Type B pancreatic cell (in vitro differentiated cells): Measurements from ENCODE around the gene DSCAML1. TPM values are rescaled to one million over a fixed set of nuclear protein-coding genes. Genes with fewer than 3 reads are reported as not detected.

Experiments
- DNase-seq: peaks from one replicate; pipeline ENCODE4 v3.0.0; 2021; ENCODE audit warnings: mixed read lengths; ENCODE audit not compliant: unreplicated experiment; ENCODE audit errors: extremely low spot score
- H3K27ac Mint-ChIP-seq: 2 replicates; pipeline ENCODE4 v1.8.0; 2021; ENCODE audit warnings: mild to moderate bottlenecking, mixed read lengths
- H3K27me3 Mint-ChIP-seq: 2 replicates; pipeline ENCODE4 v1.8.0; 2021; ENCODE audit warnings: mixed read lengths
- H3K36me3 Mint-ChIP-seq: 2 replicates; pipeline ENCODE4 v1.8.0; 2021; ENCODE audit warnings: mixed read lengths
- H3K4me1 Mint-ChIP-seq: one replicate; pipeline ENCODE4 v1.8.0; 2021; ENCODE audit warnings: mixed read lengths; ENCODE audit not compliant: unreplicated experiment
- H3K4me3 Mint-ChIP-seq: 2 replicates; pipeline ENCODE4 v1.8.0; 2021; ENCODE audit warnings: mild to moderate bottlenecking, mixed read lengths
- H3K9me3 Mint-ChIP-seq: 2 replicates; pipeline ENCODE4 v1.8.0; 2021; ENCODE audit warnings: mixed read lengths
- total RNA-seq: library from RNA; stranded (reverse); gene quantifications from 2 replicates; pipeline ENCODE4 v1.2.1, GENCODE V29; 2021; ENCODE audit warnings: low replicate concordance
- TF ChIP-seq, protein P1 (sequence below): fragments of 200-600 bp; sonication (generic); conservative IDR thresholded peaks from 2 replicates; pipeline ENCODE4 v1.5.0; 2021; ENCODE audit warnings: antibody characterized with exemption, mild to moderate bottlenecking

Gene DSCAML1
- total RNA-seq, 1 donor from 2014 or later: 5.8 TPM

- TF ChIP-seq, protein P1, sequence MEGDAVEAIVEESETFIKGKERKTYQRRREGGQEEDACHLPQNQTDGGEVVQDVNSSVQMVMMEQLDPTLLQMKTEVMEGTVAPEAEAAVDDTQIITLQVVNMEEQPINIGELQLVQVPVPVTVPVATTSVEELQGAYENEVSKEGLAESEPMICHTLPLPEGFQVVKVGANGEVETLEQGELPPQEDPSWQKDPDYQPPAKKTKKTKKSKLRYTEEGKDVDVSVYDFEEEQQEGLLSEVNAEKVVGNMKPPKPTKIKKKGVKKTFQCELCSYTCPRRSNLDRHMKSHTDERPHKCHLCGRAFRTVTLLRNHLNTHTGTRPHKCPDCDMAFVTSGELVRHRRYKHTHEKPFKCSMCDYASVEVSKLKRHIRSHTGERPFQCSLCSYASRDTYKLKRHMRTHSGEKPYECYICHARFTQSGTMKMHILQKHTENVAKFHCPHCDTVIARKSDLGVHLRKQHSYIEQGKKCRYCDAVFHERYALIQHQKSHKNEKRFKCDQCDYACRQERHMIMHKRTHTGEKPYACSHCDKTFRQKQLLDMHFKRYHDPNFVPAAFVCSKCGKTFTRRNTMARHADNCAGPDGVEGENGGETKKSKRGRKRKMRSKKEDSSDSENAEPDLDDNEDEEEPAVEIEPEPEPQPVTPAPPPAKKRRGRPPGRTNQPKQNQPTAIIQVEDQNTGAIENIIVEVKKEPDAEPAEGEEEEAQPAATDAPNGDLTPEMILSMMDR: no peak
- no peak for DNase-seq
- peaks cover 5% of the 10 kb centered on the region for H3K4me1 Mint-ChIP-seq
- no peaks in the 10 kb centered on the region for H3K9me3 Mint-ChIP-seq
- peak overlapping the region; percentile 82 for H3K4me3 Mint-ChIP-seq
- H3K27me3 Mint-ChIP-seq: peaks cover 82% of the 10 kb centered on the region
- H3K36me3 Mint-ChIP-seq: no peaks in the 10 kb centered on the region
- no peak overlapping the region for H3K27ac Mint-ChIP-seq
Measured at GRCh38 chr11:117796456-117796871, 552 bp downstream of the DSCAML1 start.

- TF ChIP-seq, protein P1: no peak
- H3K4me3 Mint-ChIP-seq: peak overlapping the region; percentile 82
- H3K27me3 Mint-ChIP-seq: peaks cover 88% of the 10 kb centered on the region
- no peak overlapping the region for H3K27ac Mint-ChIP-seq
- H3K4me1 Mint-ChIP-seq: peaks cover 5% of the 10 kb centered on the region
- no peaks in the 10 kb centered on the region for H3K9me3 Mint-ChIP-seq
- H3K36me3 Mint-ChIP-seq: no peaks in the 10 kb centered on the region
- DNase-seq: no peak
Measured at GRCh38 chr11:117795638-117796455, 1.2 kb downstream of the DSCAML1 start.

DNA sequence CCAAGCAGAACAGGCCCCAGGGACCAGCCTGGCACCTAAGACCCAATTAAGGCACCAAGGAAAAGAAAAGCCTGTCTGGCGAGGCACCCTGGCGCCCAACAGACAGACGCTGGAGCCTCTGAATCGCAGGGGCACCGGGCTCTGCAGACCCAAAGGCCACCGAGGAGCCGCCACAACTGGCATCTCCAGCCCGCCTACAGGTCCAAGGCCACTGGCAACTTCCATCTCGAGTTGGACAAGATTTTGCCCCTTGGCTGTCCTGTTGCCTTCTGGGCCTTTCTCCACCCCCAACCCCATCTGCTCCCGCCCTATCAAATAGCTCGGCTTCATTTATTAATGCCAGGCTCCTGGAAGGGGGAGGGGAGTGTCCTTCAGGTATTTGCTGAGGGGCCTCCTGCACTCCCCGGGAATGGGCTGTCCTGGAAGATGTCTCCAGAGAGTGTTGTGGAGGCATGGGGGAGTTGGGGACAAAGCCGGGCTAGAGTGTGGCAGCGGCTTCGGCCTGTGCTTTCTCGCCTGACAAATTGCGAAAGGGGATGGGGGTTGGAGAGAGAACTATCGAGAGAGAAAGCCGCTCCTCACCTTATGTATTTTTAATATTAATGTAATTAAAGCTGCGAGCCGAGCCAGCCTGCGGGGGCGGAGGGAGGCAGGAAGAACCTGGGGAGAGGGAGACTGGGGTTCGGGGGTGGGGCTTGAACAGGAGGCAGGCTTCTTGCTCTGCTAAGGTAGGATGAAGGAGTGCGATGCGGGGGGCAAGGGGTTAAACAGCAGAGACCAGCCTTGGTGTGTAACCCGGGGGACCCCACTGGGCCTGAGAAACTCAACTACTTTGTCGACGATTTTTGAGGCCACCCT lies 2.0 kb downstream of the DSCAML1 start:
- Mint-ChIP-seq H3K27ac (no peak overlapping the region), H3K27me3 (peaks cover 87% of the 10 kb centered on the region), H3K9me3 (no peaks in the 10 kb centered on the region), H3K4me3 (peak overlapping the region; percentile 82), H3K4me1 (peaks cover 5% of the 10 kb centered on the region), H3K36me3 (no peaks in the 10 kb centered on the region)
- TF ChIP-seq, protein P1: no peak
- no peak for DNase-seq

DNA sequence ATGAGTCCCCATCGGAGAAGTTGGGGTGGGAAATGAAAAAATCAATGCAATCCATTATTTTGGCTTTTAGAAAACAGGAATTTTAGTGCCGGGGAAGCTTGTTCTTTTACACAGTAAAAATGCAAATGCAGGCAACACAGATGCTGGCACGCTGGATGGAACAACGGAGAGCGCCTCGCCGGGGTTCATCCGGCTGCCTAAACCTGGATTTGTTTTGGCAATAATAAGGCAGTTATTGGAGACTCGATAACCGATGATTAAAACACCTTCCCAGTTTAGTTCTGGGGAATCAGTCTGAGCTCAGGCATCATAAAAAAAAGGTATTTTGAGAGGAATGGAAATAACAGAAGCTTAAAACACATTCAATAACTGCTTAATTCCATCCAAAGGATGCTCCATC lies 2.9 kb downstream of the DSCAML1 start:
- no peaks in the 10 kb centered on the region for H3K36me3 Mint-ChIP-seq
- H3K27me3 Mint-ChIP-seq: peaks cover 84% of the 10 kb centered on the region
- no peak overlapping the region for H3K27ac Mint-ChIP-seq
- H3K9me3 Mint-ChIP-seq: no peaks in the 10 kb centered on the region
- H3K4me1 Mint-ChIP-seq: peaks cover 5% of the 10 kb centered on the region
- H3K4me3 Mint-ChIP-seq: peak overlapping the region; percentile 40
- TF ChIP-seq, protein P1: no peak
- no peak for DNase-seq

GRCh38 chr11:117793583-117793982 lies 3.4 kb downstream of the DSCAML1 start:
- H3K4me3 Mint-ChIP-seq: no peak overlapping the region
- no peak for DNase-seq
- no peaks in the 10 kb centered on the region for H3K36me3 Mint-ChIP-seq
- peaks cover 83% of the 10 kb centered on the region for H3K27me3 Mint-ChIP-seq
- H3K9me3 Mint-ChIP-seq: no peaks in the 10 kb centered on the region
- TF ChIP-seq, protein P1: no peak
- H3K27ac Mint-ChIP-seq: no peak overlapping the region
- H3K4me1 Mint-ChIP-seq: peaks cover 5% of the 10 kb centered on the region
